ENCODE data around the gene CREB1. TPM values are rescaled to one million over a fixed set of nuclear protein-coding genes. Genes with fewer than 3 reads are reported as not detected.

Gene CREB1
- total and polyA plus RNA-seq, 2 donors (not counting 1 experiment from before 2014, with no cell fraction given), result 42.5 to 156 TPM

- Mint-ChIP-seq H3K27me3 (no peaks in the 10 kb centered on the region), H3K27ac (no peak overlapping the region), H3K4me1 (peaks cover 4% of the 10 kb centered on the region), H3K9me3 (ENCODE audit: insufficient read depth) (no peaks in the 10 kb centered on the region), H3K4me3 (no peak overlapping the region)
- DNase-seq, result no peak
- H3K4me3 ChIP-seq (ENCODE audit: control extremely low read depth in 1 of 5, extremely low read depth in 1 of 5, insufficient read depth in 1 of 5, low read depth in 2 of 5, low read length in 4 of 5), result no peak overlapping the region
- no peak overlapping the region for H2AFZ ChIP-seq (ENCODE audit: insufficient read depth, low read depth, low read length, poor library complexity, severe bottlenecking)
- H3K27me3 ChIP-seq (replicated peaks in 1 of 4; ENCODE audit: control extremely low read depth in 1 of 4, control insufficient read depth in 3 of 4, insufficient read depth in 4 of 4, low read length in 3 of 4), result no peaks in the 10 kb centered on the region
- no peak for TF ChIP-seq EZH2 (IDR thresholded peaks at IDR 0.05; ENCODE audit: borderline replicate concordance, insufficient read depth, low read depth, low read length, poor library complexity, severe bottlenecking)
- TF ChIP-seq, protein P1, sequence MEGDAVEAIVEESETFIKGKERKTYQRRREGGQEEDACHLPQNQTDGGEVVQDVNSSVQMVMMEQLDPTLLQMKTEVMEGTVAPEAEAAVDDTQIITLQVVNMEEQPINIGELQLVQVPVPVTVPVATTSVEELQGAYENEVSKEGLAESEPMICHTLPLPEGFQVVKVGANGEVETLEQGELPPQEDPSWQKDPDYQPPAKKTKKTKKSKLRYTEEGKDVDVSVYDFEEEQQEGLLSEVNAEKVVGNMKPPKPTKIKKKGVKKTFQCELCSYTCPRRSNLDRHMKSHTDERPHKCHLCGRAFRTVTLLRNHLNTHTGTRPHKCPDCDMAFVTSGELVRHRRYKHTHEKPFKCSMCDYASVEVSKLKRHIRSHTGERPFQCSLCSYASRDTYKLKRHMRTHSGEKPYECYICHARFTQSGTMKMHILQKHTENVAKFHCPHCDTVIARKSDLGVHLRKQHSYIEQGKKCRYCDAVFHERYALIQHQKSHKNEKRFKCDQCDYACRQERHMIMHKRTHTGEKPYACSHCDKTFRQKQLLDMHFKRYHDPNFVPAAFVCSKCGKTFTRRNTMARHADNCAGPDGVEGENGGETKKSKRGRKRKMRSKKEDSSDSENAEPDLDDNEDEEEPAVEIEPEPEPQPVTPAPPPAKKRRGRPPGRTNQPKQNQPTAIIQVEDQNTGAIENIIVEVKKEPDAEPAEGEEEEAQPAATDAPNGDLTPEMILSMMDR (IDR thresholded peaks at IDR 0.05), result no peak
- peaks cover 13 to 66% of the 10 kb centered on the region in 2 experiments for H3K36me3 ChIP-seq (replicated peaks in 1 of 2; ENCODE audit: control extremely low read depth in 1 of 2, control insufficient read depth in 1 of 2, extremely low read depth in 1 of 2, insufficient read depth in 2 of 2, low read length in 1 of 2)
- peaks cover 1% of the 10 kb centered on the region for H4K20me1 ChIP-seq (ENCODE audit: control insufficient read depth, insufficient read depth, low read length, poor library complexity, severe bottlenecking)
- H3K79me2 ChIP-seq (ENCODE audit: control insufficient read depth, insufficient read depth, low read length), result peaks cover 54% of the 10 kb centered on the region
- H3K9ac ChIP-seq (ENCODE audit: low read length), result no peak overlapping the region
- no peak for ATAC-seq (ENCODE audit: low read depth)
- intact Hi-C loops (cut with micrococcal nuclease), result no loop called here
- ChIA-PET CTCF (no interaction called here), POLR2A (interaction anchor here (1.1 kb wide), 1 partner anchor 30 kb away, joined by 6 read pairs; no protein-coding TSS in a partner anchor)
- no peaks in the 10 kb centered on the region for H3K4me1 ChIP-seq (ENCODE audit: control insufficient read depth in 2 of 2, insufficient read depth in 2 of 2, low read length in 2 of 2)
- WGBS (ENCODE audit: insufficient coverage), result 89% methylated on average over 3 of the region's 6 CpGs
- H3K9me3 ChIP-seq (ENCODE audit: control extremely low read depth in 1 of 3, control insufficient read depth in 2 of 3, insufficient read depth in 1 of 3, low read length in 2 of 3), result no peaks in the 10 kb centered on the region
- H3K27ac ChIP-seq (ENCODE audit: low read length in 2 of 2), result no peak overlapping the region
- H3K4me2 ChIP-seq (replicated peaks; ENCODE audit: low read depth, low read length, poor library complexity, severe bottlenecking), result no peak overlapping the region
Measured at GRCh38 chr2:207561386-207562080, 31.8 kb downstream of the CREB1 start.

DNA sequence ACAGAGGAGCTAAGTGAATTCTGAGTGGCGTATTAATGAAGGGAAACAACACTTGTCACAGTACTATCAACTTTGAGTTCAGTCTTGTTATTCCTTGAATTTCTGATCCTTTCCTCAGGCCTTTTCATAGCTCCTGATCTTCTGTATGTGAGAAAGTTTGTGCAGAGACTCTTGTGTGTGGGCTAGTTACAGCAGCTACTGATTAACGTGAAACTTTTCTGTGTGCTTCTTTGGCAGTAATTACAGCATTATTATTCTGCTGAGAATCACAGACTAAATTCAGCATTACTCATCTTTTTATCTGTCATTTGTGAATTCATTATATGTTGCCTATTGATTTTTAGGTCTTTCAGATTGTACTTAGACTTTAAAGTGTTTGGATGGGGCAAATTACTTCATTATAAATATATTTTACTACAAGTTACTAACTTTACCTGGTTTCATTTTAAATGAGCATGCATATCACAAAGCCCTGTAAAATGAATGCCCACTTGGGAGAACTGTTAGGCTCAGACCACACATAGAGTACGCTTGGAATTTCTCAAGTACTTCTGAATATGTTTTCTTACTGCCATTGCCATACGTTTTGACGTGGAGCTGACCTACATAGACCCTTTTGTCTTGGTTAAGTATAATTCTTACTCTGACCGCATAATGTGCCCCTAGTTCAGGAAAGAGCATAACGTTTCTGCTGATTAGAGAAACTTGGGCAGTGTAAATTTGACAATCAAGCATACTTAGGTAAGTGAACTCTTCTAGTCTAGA is 36.2 kb downstream of the CREB1 start:
- H3K36me3 ChIP-seq (replicated peaks in 1 of 2; ENCODE audit: control extremely low read depth in 1 of 2, control insufficient read depth in 1 of 2, extremely low read depth in 1 of 2, insufficient read depth in 2 of 2, low read length in 1 of 2), result peaks cover 17 to 57% of the 10 kb centered on the region in 2 experiments
- H3K79me2 ChIP-seq (ENCODE audit: control insufficient read depth, insufficient read depth, low read length), result peaks cover 24% of the 10 kb centered on the region

More for the DNA sequence above, 36.2 kb downstream of the CREB1 start:
- Histone ChIP-seq H3K27me3 (replicated peaks in 1 of 4; ENCODE audit: control extremely low read depth in 1 of 4, control insufficient read depth in 3 of 4, insufficient read depth in 4 of 4, low read length in 3 of 4) (no peaks in the 10 kb centered on the region), H3K9ac (ENCODE audit: low read length) (no peak overlapping the region), H3K4me2 (replicated peaks; ENCODE audit: low read depth, low read length, poor library complexity, severe bottlenecking) (no peak overlapping the region), H4K20me1 (ENCODE audit: control insufficient read depth, insufficient read depth, low read length, poor library complexity, severe bottlenecking) (no peaks in the 10 kb centered on the region), H2AFZ (ENCODE audit: insufficient read depth, low read depth, low read length, poor library complexity, severe bottlenecking) (no peak overlapping the region), H3K4me3 (ENCODE audit: control extremely low read depth in 1 of 5, extremely low read depth in 1 of 5, insufficient read depth in 1 of 5, low read depth in 2 of 5, low read length in 4 of 5) (no peak overlapping the region), H3K4me1 (ENCODE audit: control insufficient read depth in 2 of 2, insufficient read depth in 2 of 2, low read length in 2 of 2) (no peaks in the 10 kb centered on the region), H3K9me3 (ENCODE audit: control extremely low read depth in 1 of 3, control insufficient read depth in 2 of 3, insufficient read depth in 1 of 3, low read length in 2 of 3) (no peaks in the 10 kb centered on the region), H3K27ac (ENCODE audit: low read length in 2 of 2) (peak overlapping the region in 1 of 2 donors; percentile 16)
- TF ChIP-seq, protein P1 (IDR thresholded peaks at IDR 0.05), result no peak
- no peak for TF ChIP-seq EZH2 (IDR thresholded peaks at IDR 0.05; ENCODE audit: borderline replicate concordance, insufficient read depth, low read depth, low read length, poor library complexity, severe bottlenecking)
- no peak for ATAC-seq (ENCODE audit: low read depth)
- ChIA-PET POLR2A (no interaction called here), CTCF (no interaction called here)
- 89% methylated on average over 2 of the region's 7 CpGs for WGBS (ENCODE audit: insufficient coverage)
- Mint-ChIP-seq H3K27ac (no peak overlapping the region), H3K27me3 (no peaks in the 10 kb centered on the region), H3K9me3 (ENCODE audit: insufficient read depth) (no peaks in the 10 kb centered on the region), H3K4me1 (no peaks in the 10 kb centered on the region), H3K4me3 (no peak overlapping the region)
- DNase-seq, result no peak
- intact Hi-C loops (cut with micrococcal nuclease), result loop anchor here (5.0 kb wide), 1 partner anchor 34 kb away; no protein-coding TSS in a partner anchor

All from B cell (primary cell).